NCI-H1092 treated with DMSO at 0.1 percent for 48 hours (cell line): Measurements from ENCODE around the gene BACE1-AS.

Source experiments
- DNase-seq: peaks from one replicate; lab custom pipeline; 2025; lab: John Stamatoyannopoulos, UW

BACE1-AS gene

DNA sequence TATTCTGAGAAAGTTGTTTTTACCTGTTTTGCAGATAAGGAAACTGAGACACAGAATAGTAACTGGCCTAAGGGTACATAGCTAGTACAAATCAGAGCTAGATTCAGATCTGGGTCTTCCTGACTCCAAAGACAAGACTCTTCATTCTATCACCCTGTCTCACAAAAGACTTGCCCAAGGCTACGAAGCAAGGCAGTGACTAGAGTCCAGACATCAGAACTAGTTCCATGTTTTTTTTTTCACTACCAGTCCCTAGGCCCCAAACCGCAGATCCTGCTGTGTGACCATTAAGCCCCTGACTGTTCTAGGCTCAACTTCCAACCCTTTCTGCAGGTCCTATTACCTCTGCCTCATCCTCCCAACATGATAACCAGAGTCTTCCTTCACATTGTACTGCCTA is 1.5 kb downstream of the BACE1-AS start:
- no peak for DNase-seq

DNA sequence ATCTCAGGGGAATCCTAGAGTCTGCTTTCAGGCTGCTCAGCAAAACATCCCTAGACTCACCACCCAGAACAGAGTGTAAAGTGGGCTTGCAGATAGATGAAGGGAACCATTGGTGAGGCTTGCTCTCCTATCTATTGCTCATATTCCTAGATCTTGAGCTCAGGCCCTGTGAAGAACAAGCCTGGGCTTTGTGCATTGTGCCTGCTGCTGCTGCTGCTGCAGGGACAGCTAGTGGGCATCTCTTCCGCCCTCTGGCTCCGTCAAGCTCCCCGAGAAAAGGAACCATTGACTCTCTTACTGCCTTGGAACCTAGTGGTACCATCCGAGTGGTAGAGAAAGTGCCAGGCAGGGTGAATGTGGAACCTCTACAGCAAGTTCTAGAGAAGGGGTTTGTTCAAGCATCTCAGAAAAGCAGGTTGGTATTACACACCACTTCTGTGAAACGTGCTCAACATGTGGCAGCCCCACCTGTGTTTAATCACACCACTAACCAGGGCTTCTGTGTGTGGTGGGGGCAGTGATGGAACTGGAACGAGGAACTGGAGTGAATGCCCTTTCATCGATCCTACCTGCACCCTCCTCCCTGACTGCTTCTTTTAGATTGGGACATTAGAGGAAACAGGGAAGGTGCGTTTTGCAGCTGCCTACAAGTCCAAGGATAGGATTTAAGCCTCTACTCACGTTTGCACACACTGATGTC is 4.4 kb downstream of the BACE1-AS start:
- DNase-seq = no peak

DNA sequence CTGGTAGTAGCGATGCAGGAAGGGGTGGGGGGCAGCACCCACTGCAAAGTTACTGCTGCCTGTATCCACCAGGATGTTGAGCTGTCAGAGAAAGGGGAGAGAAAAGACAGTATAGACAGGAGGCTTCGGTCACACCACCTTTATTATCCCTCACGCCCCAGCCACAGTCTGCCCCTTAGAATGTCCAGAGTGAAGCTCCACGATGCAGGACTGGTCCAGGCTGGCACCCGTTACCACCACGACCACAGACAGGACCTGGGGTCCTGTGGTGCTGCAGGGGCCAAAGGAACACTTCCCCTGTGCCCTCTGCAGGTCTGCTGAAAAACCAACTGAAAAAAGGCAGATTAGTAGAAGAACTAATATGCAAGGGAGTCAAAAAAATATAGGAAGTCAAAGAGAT is 5.7 kb downstream of the BACE1-AS start:
- DNase-seq = no peak

DNA sequence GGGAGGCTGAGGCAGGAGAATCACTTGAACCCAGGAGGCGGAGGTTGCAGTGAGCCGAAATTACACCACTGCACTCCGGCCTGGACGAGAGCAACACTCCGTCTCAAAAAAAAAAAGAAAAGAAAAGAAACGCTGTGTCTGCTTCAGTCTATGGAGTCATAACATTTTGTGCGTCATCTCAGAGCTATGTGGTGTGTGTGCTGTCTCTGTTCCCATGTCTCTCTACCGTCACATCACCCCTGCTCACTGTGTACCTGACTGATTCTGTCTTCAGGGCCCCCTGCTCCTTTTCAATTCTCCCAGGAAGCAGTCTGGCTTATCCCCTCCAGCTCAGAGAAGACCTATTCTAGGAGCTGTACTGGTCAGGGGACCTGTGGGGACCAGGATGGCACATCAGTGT is 7.0 kb downstream of the BACE1-AS start:
- no peak for DNase-seq

DNA sequence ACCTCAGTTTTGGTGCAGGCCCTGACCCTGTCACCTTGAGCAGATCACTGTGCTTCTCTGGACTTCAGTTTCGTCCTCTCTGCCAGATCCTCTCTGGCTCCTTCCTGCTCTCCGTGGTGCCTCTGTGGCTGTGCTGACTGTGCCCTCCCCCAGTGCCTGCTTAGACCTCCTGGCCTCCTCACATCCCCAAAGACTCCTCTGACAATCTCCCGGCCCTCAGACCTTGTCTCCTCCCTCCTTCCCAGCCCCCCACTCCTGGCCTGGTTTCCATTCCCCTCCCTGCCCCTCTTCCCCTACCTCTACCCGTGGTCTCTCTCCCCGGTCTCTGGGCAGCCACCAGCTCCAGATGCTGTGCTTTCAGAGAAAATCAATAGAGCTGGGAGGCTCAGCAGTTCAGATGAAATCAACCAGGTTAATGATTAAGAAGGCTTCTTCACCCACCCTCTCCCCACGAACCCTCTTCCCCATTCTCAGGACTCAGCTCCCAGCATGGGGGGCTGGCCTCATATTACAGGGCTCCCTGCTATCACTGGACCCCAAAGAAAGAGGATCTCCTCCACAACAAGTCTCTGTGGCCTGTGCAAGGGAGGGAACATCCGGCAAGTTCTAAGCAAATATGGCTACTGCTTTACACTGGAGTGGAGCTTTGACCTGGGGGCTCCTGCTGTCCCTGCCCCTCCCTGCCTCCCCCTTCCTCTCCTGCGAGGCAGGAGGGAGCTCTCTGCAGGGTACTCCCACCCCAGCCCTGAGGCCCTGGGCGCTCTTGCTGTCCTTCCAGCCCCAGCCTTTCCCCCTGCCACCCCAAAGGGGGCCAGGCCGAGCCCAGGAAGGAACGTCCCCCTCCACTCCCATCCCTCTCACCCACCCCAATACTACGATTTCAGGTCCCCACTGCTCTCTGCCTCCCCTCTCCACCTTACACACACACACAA is 8.5 kb downstream of the BACE1-AS start:
- peak; percentile 72 for DNase-seq

DNA sequence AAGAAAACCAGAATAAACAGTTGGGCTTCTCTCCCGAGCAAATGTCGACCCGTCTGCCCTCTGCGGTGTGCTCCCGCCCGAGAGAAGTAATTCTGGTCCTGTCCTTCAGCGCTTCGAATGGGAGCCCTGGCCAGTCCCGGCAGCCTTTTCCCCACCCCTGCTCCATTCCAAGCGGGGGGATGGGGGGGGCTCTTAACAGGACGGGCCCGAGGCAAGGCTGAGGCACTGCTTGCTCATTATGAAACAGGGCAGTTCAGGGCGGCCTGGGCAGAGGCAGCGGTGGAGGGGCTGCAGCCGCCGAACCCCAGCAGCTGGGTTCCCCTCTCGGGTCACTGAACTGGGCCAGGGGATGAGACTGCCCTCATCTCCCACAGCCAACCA is 9.1 kb downstream of the BACE1-AS start:
- DNase-seq = peak; percentile 22

DNA sequence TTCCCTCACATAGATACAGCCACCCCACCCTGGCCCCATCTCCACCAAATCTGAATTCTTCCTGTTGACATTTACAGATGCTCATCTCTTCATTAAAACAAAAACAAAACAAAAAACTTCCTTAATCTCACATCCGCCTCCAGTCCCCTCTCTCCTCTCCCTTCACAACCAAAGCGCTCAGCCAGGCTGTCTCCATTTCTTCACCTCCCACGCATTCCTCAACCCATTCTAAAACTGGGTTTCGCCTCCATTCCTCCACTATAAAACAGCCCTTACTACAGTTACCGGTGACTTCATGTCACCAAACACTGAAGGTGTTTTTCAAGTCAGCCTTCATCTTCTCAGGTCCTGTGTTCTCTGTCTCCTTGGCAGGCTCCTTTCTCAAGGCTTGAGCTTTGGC is 9.6 kb downstream of the BACE1-AS start:
- no peak for DNase-seq

DNA sequence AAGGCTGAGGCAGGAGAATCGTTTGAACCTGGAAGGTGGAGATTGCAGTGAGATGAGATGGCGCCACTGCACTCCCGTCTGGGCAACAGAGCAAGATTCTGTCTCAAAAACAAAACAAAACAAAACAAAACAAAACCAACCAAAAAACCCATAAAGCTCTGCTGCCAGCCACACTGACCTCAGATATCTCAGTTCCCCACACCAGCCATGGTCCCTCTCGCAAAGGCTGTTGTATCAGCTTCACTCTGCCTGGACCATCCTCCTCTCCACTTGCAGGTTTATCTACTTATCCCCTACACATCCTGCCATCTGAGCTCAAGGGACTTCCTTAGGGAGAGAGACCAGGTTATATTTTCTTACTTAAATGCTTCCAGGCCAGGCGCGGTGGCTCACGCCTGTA is 11.1 kb downstream of the BACE1-AS start:
- DNase-seq = no peak

DNA sequence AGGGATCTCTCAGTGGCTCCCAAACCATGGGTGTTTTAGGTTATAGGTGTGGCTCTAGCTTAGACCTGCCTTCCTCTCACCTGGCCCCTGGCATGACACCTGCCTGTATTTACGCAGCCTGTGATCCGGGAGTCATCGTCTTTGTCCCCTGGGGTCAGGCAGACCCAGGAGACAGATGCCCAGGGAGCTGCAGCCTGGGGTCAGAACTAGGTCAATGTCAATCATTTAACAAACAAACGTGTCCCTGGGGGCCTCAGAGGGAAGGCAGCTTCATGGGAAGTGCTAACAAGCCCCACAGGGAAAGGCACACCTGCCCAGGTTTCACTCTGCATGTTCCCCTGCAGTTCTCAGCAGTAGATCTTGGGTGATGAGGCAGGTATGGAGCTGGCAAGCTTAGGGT is 12.0 kb downstream of the BACE1-AS start:
- DNase-seq = peak; percentile 32

DNA sequence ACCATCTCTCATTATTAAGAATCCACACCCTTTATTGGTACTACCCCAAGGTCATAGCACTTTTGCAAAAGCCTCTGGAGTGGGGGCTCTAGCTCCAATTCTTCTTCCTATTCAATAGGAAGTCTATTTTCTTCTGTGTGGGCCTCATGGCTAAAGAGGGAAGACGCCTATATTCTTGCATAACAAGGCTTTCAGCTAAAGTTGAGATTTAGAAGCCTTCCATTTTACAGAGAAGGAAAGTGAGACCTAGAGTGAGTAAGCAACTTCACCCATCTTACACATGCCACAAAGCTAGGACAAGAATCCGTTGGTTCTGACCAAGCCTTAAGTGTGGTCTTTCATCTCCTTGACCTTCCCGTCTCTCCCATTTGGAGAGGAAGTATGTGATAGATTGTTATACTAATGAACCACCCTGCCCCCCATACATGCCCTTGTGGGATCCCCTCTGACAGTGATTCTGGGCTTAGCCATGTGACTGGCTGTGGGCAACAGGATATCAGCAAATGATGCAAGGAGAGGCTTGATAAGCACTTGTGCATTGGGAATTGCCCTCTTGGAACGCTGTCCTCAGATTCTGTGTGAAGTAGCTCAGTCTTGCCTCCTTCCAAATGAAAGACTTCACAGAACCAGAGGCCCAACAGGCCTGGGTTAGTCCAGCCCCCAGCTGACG is 12.6 kb downstream of the BACE1-AS start:
- no peak for DNase-seq

DNA sequence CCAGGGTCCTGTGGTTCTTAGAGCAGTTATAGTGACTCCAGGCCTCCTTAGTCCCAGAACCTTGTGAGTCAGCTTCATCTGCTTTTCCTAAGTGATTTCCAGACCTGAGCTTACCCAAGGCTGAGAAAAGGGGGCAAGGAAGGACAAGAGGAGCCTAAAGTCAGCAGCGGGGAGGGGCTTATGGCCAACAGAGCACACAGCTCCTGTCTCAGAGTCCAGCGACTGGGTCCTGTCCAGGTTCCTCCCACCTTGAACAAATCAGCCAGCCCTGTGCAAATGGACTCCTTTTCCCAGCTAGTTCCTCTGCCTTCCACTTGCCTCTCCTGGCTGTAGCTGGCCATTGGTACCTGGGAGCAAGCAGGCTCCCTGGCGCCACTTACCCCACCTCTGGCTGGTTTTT is 14.0 kb downstream of the BACE1-AS start:
- no peak for DNase-seq

DNA sequence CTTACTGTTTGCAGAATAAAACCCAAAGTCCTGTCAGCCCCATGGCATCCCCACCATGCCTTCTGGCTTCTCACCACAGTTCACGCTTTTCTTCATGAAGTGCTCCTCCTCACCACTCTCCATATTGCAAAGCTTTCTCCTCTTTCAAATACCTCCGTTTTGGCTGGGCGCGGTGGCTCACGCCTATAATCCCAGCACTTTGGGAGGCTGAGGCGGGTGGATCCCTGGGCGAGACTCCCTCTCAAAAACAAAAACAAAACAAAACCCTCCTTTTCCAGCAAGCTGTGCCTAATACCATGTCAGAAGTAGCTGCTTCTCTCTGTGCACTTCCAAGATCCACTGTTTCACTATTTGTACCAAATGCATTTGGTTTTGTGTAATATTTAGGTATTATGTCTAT is 18.2 kb downstream of the BACE1-AS start:
- no peak for DNase-seq

DNA sequence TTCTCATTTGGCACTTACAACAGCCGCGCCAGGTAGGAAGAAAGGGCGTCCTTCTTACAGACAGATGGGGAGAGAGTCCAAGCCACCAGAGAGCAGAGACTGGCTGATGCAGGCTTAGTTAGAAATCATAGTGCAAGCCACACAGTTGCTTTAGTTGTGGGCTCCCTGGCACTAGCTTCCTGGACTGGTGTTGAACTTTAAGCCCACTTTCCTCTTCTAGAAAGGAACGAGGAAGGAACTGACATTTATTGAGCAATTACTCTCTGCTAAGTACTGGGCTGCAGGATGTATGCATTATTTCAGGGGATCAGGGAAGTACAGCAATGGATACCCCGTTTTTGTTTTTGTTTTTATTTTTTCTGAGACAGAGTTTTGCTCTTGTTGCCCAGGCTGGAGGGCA is 21.9 kb downstream of the BACE1-AS start:
- DNase-seq = no peak

DNA sequence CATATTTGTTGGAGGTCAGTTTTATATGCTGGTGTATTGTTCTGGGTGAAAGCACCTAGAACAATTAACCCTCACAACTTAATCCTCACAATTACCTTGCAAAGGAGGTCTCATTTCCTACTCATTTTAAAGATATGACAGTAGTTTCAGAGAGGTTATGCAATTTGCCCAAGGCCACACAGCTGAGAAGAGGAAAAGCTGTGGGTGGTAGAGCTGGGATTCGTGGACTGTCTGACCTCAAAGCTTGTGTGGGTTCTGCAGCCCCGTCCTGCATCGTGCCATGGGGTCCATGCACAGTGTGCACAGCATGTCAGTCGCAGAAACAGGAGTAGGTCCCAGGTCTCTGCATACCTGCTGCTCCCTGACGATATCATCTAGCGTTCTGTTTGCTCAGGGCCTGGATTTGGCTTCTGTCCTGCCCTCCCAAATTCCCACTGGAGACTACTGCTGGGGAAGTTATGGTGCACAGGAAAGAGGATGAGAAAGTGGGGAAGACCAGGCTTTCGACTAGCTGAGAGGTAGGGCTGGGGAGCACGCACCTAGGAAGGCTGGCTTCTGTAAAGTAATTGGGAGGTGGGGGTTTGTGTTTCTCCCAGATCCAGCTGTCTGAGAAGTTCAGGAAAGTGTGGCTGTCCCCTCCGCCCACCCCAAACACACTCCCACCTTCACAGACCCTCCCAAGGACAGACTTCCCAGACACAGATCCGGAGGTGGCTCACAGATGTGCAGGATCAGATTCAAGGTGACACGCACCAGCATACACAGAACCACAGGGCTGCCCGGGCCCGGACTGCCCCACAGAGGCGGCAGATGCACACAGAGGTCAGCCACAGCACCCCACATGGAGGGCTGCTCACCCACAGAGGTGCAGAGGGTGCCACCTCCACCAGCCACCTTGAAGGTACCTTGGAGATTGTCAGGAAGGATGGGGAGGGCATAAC is 23.0 kb downstream of the BACE1-AS start:
- no peak for DNase-seq

DNA sequence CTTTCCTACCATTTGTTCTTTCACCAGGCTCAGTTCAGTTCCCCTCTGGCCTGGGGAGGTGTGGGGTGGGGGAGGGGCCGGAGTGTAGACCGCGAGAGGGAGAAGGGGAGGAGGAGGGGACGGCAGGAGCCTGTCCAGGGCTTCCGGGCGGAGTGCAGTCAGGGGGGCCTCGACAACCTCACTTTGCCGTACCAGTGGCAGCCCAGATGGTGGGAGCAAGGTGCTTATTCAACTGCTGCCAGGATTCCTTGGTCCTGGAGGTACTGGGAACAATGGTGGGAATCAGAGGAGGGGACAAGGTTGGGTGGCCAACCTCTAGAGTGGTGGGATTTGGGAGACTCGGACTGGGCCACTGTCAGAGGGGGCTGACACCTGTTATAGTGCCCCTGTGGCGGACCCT is 23.7 kb downstream of the BACE1-AS start:
- no peak for DNase-seq

DNA sequence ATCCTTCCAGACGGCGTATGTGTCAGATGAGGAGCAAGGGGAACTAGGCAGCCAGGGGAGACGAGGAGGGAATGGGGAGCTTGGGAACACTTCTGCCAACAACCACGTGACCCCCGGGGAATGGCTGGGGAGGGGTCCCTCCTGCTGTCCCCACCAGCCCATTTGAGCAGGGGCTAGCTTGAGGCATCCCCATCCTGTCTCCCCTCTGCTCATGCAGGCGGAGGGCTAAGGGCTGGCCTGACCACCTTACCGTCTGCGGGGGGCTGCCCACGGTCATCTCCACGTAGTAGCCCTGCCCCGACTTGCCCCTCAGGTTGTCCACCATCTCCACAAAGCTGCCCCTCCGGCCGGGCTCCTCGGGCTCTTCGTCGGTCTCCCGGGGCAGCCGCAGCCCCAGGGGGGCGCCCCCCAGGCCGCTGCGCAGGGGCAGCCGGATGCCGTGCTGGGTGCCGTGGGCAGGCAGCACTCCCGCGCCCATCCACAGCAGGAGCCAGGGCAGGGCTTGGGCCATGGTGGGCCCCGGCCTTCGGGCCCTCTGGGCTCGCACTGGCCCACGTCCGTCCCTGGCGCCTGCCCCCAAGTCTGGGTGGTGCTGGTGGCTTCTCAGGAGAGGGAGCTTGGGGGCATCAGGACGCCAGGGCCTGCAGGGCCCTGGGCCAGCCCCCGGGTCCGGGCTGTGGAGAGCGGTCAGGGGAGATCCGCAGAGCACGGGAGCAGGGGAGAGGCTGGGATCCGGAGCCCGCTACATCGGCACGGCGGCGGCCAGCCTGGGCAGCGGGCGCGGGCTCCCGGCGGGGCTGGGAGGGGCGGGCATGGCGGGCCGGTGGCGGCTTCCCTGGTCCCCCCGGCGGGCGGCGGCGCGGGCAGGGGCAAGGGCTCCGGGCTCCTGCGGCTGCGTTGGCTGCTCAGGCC is 24.4 kb downstream of the BACE1-AS start:
- no peak for DNase-seq

DNA sequence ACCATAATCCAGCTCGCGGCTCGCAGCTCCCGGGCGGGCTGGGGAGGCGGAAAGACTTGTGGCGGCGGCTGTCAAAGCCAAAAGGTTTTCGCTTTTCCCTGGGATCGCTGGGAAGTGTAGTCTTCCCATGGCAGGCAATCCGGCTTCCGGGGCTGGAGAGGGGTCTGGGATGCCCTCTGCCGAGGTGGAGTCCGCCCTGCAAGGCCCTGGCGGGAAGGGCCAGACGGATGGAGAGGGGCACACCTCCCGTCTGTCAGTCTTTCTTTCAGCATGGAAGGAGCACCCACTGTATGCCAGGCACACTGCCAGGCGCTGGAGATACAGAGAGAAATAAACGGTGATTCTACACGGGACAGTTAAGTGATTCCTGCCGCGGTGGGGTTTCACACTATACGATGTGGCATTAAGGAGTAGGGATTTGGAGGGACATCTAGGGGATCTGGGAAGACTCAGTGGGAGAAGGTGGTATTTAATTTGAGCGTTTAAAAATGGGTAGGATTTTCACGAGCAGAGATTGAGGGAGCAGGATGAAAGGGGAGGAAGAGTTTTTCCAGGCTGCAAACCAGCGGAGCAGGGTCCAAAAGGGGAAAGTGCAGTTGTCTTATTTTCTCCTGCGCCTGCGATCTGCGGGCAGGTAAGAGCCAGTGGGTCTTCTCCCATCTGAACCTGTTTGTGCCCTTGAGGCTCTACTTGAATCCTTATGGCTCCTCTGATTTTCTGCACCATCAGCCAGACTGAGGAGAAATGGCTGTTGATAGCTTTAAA is 25.2 kb downstream of the BACE1-AS start, which contains the start of gene BACE1:
Gene BACE1, minus strand, starts transcription at position 60 of the 765 bp plus-strand sequence. CDS start 461 bp downstream, outside the sequence.
- DNase-seq = peak; percentile 89

DNA sequence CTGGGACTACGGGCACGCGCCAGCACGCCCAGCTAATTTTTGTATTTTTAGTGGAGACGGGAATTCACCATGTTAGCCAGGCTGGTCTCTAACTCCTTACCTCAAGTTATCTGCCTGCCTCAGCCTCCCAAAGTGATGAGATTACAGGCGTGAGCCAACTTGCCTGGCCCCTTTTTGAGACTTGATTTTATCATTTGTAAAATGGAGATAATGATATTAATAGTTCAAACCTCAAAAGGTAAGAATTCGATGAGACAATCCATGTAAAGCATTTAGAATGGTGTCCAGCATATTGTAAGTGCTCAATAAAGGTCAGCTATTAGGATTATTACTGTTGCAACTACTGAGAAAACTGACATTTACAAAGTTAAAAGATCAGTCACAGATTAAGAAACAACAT is 27.6 kb downstream of the BACE1-AS start:
- no peak for DNase-seq

DNA sequence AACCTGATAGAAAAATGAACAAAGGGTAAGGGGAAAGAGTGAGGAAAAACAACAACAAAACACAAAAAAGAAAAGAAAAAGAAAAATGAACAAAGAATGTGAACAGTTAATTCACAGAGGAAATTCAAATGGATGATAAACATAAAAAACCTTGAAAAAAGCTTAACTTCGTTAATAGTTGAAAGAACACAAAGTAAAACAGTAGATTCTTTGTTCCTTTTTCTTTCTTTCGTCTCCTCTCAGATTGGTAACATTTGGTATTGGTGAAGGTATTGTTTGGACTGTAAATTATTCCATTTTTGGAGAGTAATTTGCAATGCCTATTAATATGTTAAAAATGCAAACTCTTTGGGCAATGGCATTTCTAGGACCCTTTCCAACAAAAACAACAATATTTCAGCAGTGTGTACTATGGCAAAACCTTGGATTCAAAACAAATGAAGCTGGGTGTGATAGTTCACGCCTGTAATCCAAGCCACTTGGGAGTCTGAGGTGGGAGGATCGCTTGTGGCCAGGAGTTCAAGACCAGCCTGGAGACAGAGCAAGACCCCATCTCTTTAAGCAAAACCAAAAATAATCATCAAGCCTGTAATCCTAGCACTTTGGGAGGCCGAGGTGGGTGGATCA is 28.2 kb downstream of the BACE1-AS start:
- no peak for DNase-seq
